Osteoblast (primary cell): ENCODE data around the gene ELF2. TPM values are rescaled to one million over a fixed set of nuclear protein-coding genes. Genes with fewer than 3 reads are reported as not detected.

ENCODE experiments used
- DNase-seq: peaks from one replicate; pipeline ENCODE4 v3.0.0; 2011; ENCODE audit warnings: low spot score, mixed read lengths; ENCODE audit not compliant: insufficient read length; ENCODE audit errors: missing footprints
- H2AFZ ChIP-seq: 2 replicates; pipeline ENCODE4 v1.6.0; 2011; ENCODE audit warnings: mild to moderate bottlenecking, low read length
- H3K27ac ChIP-seq: 2 replicates; pipeline ENCODE4 v1.5.1; 2011; ENCODE audit warnings: mild to moderate bottlenecking, low read depth, low read length, moderate library complexity
- H3K27me3 ChIP-seq: 2 replicates; pipeline ENCODE4 v1.6.0; 2012; ENCODE audit warnings: mild to moderate bottlenecking, control low read depth, inconsistent platforms, low read length, moderate library complexity; ENCODE audit not compliant: insufficient read depth
- H3K36me3 ChIP-seq: 2 replicates; pipeline ENCODE4 v1.5.1; 2011; ENCODE audit warnings: mild to moderate bottlenecking, low read length, control low read depth, moderate library complexity; ENCODE audit not compliant: insufficient read depth
- H3K4me1 ChIP-seq: 2 replicates; pipeline ENCODE4 v1.5.1; 2011; ENCODE audit warnings: mild to moderate bottlenecking, low read length, control low read depth, moderate library complexity; ENCODE audit not compliant: insufficient read depth
- H3K4me2 ChIP-seq: 2 replicates; pipeline ENCODE4 v1.6.0; 2011; ENCODE audit warnings: mild to moderate bottlenecking, low read length; ENCODE audit not compliant: insufficient read depth
- H3K4me3 ChIP-seq: fragments of 200-600 bp; sonication (generic); 3 replicates; pipeline ENCODE4 v1.5.1; 2012; ENCODE audit warnings: mild to moderate bottlenecking, low read length, inconsistent platforms; ENCODE audit not compliant: insufficient read depth
- H3K79me2 ChIP-seq: 2 replicates; pipeline ENCODE4 v1.6.0; 2012; ENCODE audit warnings: mild to moderate bottlenecking, low read length, control low read depth, inconsistent platforms; ENCODE audit not compliant: insufficient read depth
- H3K9me3 ChIP-seq: 2 replicates; pipeline ENCODE4 v1.5.1; 2011; ENCODE audit warnings: low read depth, low read length, control low read depth
- H4K20me1 ChIP-seq: 2 replicates; pipeline ENCODE4 v1.6.0; 2012; ENCODE audit warnings: mild to moderate bottlenecking, low read length, control low read depth; ENCODE audit not compliant: insufficient read depth
- CTCF ChIP-seq: IDR thresholded peaks from 2 replicates; pipeline ENCODE4 v1.5.1; 2011; ENCODE audit warnings: mild to moderate bottlenecking, low read depth, low read length, moderate library complexity; ENCODE audit errors: extremely low read depth
- total RNA-seq: library from RNA; depleted of rRNA; stranded (reverse); fragments of >200 nt; gene quantifications from 2 replicates; pipeline ENCODE4 v1.2.3, GENCODE V29; 2012

The ELF2 gene
- total RNA-seq, 1 donor = 52.1 TPM

GRCh38 chr4:139188648-139189416 lies 11.8 kb upstream of the ELF2 start:
- H3K4me3 ChIP-seq = no peak overlapping the region
- H3K4me1 ChIP-seq = no peaks in the 10 kb centered on the region
- no peak overlapping the region for H3K4me2 ChIP-seq
- H3K36me3 ChIP-seq = no peaks in the 10 kb centered on the region
- DNase-seq = no peak
- H3K27ac ChIP-seq = no peak overlapping the region
- H3K79me2 ChIP-seq = no peaks in the 10 kb centered on the region
- H3K9me3 ChIP-seq = no peaks in the 10 kb centered on the region
- peak overlapping the region; percentile 46 for H2AFZ ChIP-seq
- no peaks in the 10 kb centered on the region for H3K27me3 ChIP-seq
- TF ChIP-seq CTCF = no peak
- no peaks in the 10 kb centered on the region for H4K20me1 ChIP-seq

GRCh38 chr4:139184129-139184528 lies 7.1 kb upstream of the ELF2 start:
- no peak for DNase-seq
- Histone ChIP-seq H4K20me1 (no peaks in the 10 kb centered on the region), H3K27ac (no peak overlapping the region), H3K4me2 (no peak overlapping the region), H3K4me1 (no peaks in the 10 kb centered on the region), H3K79me2 (no peaks in the 10 kb centered on the region), H3K9me3 (no peaks in the 10 kb centered on the region), H3K27me3 (no peaks in the 10 kb centered on the region), H3K36me3 (no peaks in the 10 kb centered on the region), H2AFZ (no peak overlapping the region), H3K4me3 (no peak overlapping the region)
- TF ChIP-seq CTCF = peak; percentile 36

- Histone ChIP-seq H3K36me3 (no peaks in the 10 kb centered on the region), H3K27ac (peak overlapping the region; percentile 71), H3K79me2 (peaks cover 17% of the 10 kb centered on the region), H2AFZ (peak overlapping the region; percentile 92), H3K9me3 (no peaks in the 10 kb centered on the region), H3K4me1 (peaks cover 12% of the 10 kb centered on the region), H4K20me1 (no peaks in the 10 kb centered on the region), H3K27me3 (no peaks in the 10 kb centered on the region), H3K4me2 (peak overlapping the region; percentile 98), H3K4me3 (peak overlapping the region; percentile 90)
- TF ChIP-seq CTCF = no peak
- DNase-seq = peak; percentile 97
Observed at GRCh38 chr4:139177869-139178619, 1.0 kb upstream of the ELF2 start.
